ENCODE results near the gene SYPL2.

- TF ChIP-seq, protein P1, sequence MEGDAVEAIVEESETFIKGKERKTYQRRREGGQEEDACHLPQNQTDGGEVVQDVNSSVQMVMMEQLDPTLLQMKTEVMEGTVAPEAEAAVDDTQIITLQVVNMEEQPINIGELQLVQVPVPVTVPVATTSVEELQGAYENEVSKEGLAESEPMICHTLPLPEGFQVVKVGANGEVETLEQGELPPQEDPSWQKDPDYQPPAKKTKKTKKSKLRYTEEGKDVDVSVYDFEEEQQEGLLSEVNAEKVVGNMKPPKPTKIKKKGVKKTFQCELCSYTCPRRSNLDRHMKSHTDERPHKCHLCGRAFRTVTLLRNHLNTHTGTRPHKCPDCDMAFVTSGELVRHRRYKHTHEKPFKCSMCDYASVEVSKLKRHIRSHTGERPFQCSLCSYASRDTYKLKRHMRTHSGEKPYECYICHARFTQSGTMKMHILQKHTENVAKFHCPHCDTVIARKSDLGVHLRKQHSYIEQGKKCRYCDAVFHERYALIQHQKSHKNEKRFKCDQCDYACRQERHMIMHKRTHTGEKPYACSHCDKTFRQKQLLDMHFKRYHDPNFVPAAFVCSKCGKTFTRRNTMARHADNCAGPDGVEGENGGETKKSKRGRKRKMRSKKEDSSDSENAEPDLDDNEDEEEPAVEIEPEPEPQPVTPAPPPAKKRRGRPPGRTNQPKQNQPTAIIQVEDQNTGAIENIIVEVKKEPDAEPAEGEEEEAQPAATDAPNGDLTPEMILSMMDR (IDR thresholded peaks at IDR 0.05; ENCODE audit: low read depth, low read length, poor library complexity, severe bottlenecking) = no peak
- TF ChIP-seq EZH2phosphoT487 (IDR thresholded peaks at IDR 0.05; ENCODE audit: borderline replicate concordance, low read length) = no peak
Observed at GRCh38 chr1:109500941-109501381, 34.6 kb downstream of the SYPL2 start.
